Measurements from ENCODE around the gene ACOT6. TPM values are rescaled to one million over a fixed set of nuclear protein-coding genes. Genes with fewer than 3 reads are reported as not detected.

The ACOT6 gene
- total and polyA plus RNA-seq, 2 experiments from 2014 or later: not detected

- 87% methylated on average over 2 of the region's 2 CpGs for WGBS (ENCODE audit: low lambda C conversion rate, missing lambda C conversion rate)
- no peak for DNase-seq (ENCODE audit: low spot score)
- Histone ChIP-seq H3K79me2 (no peaks in the 10 kb centered on the region), H3K4me1 (ENCODE audit: insufficient read depth) (no peaks in the 10 kb centered on the region), H3K27ac (no peak overlapping the region), H3K9me2 (replicated peaks; ENCODE audit: insufficient read depth) (no peaks in the 10 kb centered on the region), H3K9me3 (ENCODE audit: low read depth) (no peaks in the 10 kb centered on the region), H3K4me3 (no peak overlapping the region), H4K20me1 (ENCODE audit: insufficient read depth, poor library complexity, severe bottlenecking) (no peaks in the 10 kb centered on the region), H3K4me2 (no peak overlapping the region), H3K27me3 (no peaks in the 10 kb centered on the region), H2AFZ (no peak overlapping the region), H3K36me3 (replicated peaks; ENCODE audit: insufficient read depth, low read depth) (no peaks in the 10 kb centered on the region)
- TF ChIP-seq EZH2phosphoT487 (IDR thresholded peaks at IDR 0.05; ENCODE audit: low read depth, severe bottlenecking, unreplicated experiment) (no peak), EZH2 (IDR thresholded peaks at IDR 0.05; ENCODE audit: borderline replicate concordance) (no peak), CTCF (IDR thresholded peaks at IDR 0.05; ENCODE audit: poor library complexity) (no peak)
Observed at GRCh38 chr14:73661872-73662271, 49.6 kb downstream of the ACOT6 start.

- 73% methylated on average over 1 of the region's 1 CpG for WGBS (ENCODE audit: low lambda C conversion rate, missing lambda C conversion rate)
- H3K79me2 ChIP-seq: no peaks in the 10 kb centered on the region
- H3K27me3 ChIP-seq: no peaks in the 10 kb centered on the region
- H3K36me3 ChIP-seq (replicated peaks; ENCODE audit: insufficient read depth, low read depth): no peaks in the 10 kb centered on the region
- H3K4me3 ChIP-seq: no peak overlapping the region
- peak; percentile 68 for DNase-seq (ENCODE audit: low spot score)
- H3K9me2 ChIP-seq (replicated peaks; ENCODE audit: insufficient read depth): no peaks in the 10 kb centered on the region
- H3K27ac ChIP-seq: no peak overlapping the region
- H3K4me1 ChIP-seq (ENCODE audit: insufficient read depth): no peaks in the 10 kb centered on the region
- no peaks in the 10 kb centered on the region for H4K20me1 ChIP-seq (ENCODE audit: insufficient read depth, poor library complexity, severe bottlenecking)
- TF ChIP-seq EZH2 (IDR thresholded peaks at IDR 0.05; ENCODE audit: borderline replicate concordance) (no peak), EZH2phosphoT487 (IDR thresholded peaks at IDR 0.05; ENCODE audit: low read depth, severe bottlenecking, unreplicated experiment) (no peak), CTCF (IDR thresholded peaks at IDR 0.05; ENCODE audit: poor library complexity) (peak; percentile 22)
- H2AFZ ChIP-seq: no peak overlapping the region
- no peaks in the 10 kb centered on the region for H3K9me3 ChIP-seq (ENCODE audit: low read depth)
- no peak overlapping the region for H3K4me2 ChIP-seq
Observed at GRCh38 chr14:73662487-73662943, 50.2 kb downstream of the ACOT6 start.

GRCh38 chr14:73663548-73664212 is 51.4 kb downstream of the ACOT6 start:
- no peak overlapping the region for H3K4me3 ChIP-seq
- DNase-seq (ENCODE audit: low spot score): no peak
- no peaks in the 10 kb centered on the region for H3K36me3 ChIP-seq (replicated peaks; ENCODE audit: insufficient read depth, low read depth)
- H3K9me2 ChIP-seq (replicated peaks; ENCODE audit: insufficient read depth): no peaks in the 10 kb centered on the region
- H3K4me2 ChIP-seq: no peak overlapping the region
- no peaks in the 10 kb centered on the region for H3K79me2 ChIP-seq
- H4K20me1 ChIP-seq (ENCODE audit: insufficient read depth, poor library complexity, severe bottlenecking): no peaks in the 10 kb centered on the region
- H3K27ac ChIP-seq: no peak overlapping the region
- H3K27me3 ChIP-seq: no peaks in the 10 kb centered on the region
- H3K4me1 ChIP-seq (ENCODE audit: insufficient read depth): no peaks in the 10 kb centered on the region
- no peaks in the 10 kb centered on the region for H3K9me3 ChIP-seq (ENCODE audit: low read depth)
- H2AFZ ChIP-seq: no peak overlapping the region
- no peak for TF ChIP-seq CTCF (IDR thresholded peaks at IDR 0.05; ENCODE audit: poor library complexity)
- TF ChIP-seq EZH2 (IDR thresholded peaks at IDR 0.05; ENCODE audit: borderline replicate concordance): no peak
- TF ChIP-seq EZH2phosphoT487 (IDR thresholded peaks at IDR 0.05; ENCODE audit: low read depth, severe bottlenecking, unreplicated experiment): no peak

Measured in hepatocyte (in vitro differentiated cells).